ENCODE measurements around the gene BIN2. TPM values are rescaled to one million over a fixed set of nuclear protein-coding genes. Genes with fewer than 3 reads are reported as not detected.

BIN2 gene
- total and polyA plus RNA-seq, 2 donors (not counting 1 experiment from before 2014, with no cell fraction given), result not detected

GRCh38 chr12:51269174-51270066 lies 54.6 kb downstream of the BIN2 start:
- Histone ChIP-seq H3K36me3 (ENCODE audit: control insufficient read depth, insufficient read depth, low read length) (no peaks in the 10 kb centered on the region), H3K27me3 (ENCODE audit: control insufficient read depth, insufficient read depth, low read length) (no peaks in the 10 kb centered on the region), H3K4me1 (ENCODE audit: control insufficient read depth, extremely low read depth, insufficient read depth, low read length) (peaks cover 3% of the 10 kb centered on the region), H3K27ac (ENCODE audit: insufficient read depth, low read length) (peak overlapping the region; percentile 86), H3K79me2 (ENCODE audit: control insufficient read depth, insufficient read depth, low read length) (peaks cover 16% of the 10 kb centered on the region), H3K9ac (ENCODE audit: insufficient read depth, low read length) (peak overlapping the region; percentile 63), H3K4me2 (ENCODE audit: extremely low read depth, insufficient read depth, low read length) (peak overlapping the region; percentile 71), H4K20me1 (ENCODE audit: control insufficient read depth, extremely low read depth, insufficient read depth, low read length) (no peaks in the 10 kb centered on the region), H3K9me3 (ENCODE audit: control insufficient read depth, insufficient read depth, low read depth, low read length) (no peaks in the 10 kb centered on the region), H3K4me3 (replicated peaks in 1 of 4; ENCODE audit: control extremely low read depth in 1 of 4, insufficient read depth in 1 of 4, low read depth in 3 of 4, low read length in 4 of 4) (peak overlapping the region; percentile 63 to 72 (median 66)), H2AFZ (ENCODE audit: low read length) (peak overlapping the region; percentile 42)
- DNase-seq (ENCODE audit: low read depth in 2 of 2), result peak; percentile 39 to 41
- TF ChIP-seq CTCF (conservative IDR thresholded peaks at IDR 0.05 in 1 of 2, IDR thresholded peaks at IDR 0.05 in 1 of 2; ENCODE audit: low read depth in 1 of 2, low read length in 2 of 2), result peak in 1 of 2 donors; percentile 14
- no peak for TF ChIP-seq EZH2 (IDR thresholded peaks at IDR 0.05; ENCODE audit: low read length, missing control alignments)

DNA sequence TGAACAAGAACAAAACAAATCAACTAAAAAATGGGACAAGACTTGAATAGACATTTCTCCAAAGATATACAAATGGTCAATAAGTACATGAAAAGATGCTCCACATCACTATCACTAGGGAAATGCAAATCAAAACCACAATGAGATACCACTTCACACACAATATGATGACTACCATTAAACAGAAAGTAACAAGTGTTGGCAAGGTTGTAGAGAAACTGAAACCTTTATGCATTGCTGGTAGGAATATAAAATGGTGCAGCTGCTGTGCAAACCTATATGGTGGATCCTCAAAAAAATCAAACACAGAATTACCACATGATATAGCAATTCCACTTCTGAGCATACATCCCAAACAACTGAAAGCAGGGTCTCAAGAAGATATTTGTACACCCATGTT lies 59.0 kb downstream of the BIN2 start:
- Histone ChIP-seq H3K9me3 (ENCODE audit: control insufficient read depth, insufficient read depth, low read depth, low read length) (no peaks in the 10 kb centered on the region), H3K4me3 (replicated peaks in 1 of 4; ENCODE audit: control extremely low read depth in 1 of 4, insufficient read depth in 1 of 4, low read depth in 3 of 4, low read length in 4 of 4) (no peak overlapping the region), H3K27me3 (ENCODE audit: control insufficient read depth, insufficient read depth, low read length) (no peaks in the 10 kb centered on the region), H3K4me1 (ENCODE audit: control insufficient read depth, extremely low read depth, insufficient read depth, low read length) (no peaks in the 10 kb centered on the region), H2AFZ (ENCODE audit: low read length) (no peak overlapping the region), H3K4me2 (ENCODE audit: extremely low read depth, insufficient read depth, low read length) (no peak overlapping the region), H3K9ac (ENCODE audit: insufficient read depth, low read length) (no peak overlapping the region), H3K27ac (ENCODE audit: insufficient read depth, low read length) (no peak overlapping the region), H3K79me2 (ENCODE audit: control insufficient read depth, insufficient read depth, low read length) (peaks cover 21% of the 10 kb centered on the region), H4K20me1 (ENCODE audit: control insufficient read depth, extremely low read depth, insufficient read depth, low read length) (no peaks in the 10 kb centered on the region), H3K36me3 (ENCODE audit: control insufficient read depth, insufficient read depth, low read length) (no peaks in the 10 kb centered on the region)
- TF ChIP-seq EZH2 (IDR thresholded peaks at IDR 0.05; ENCODE audit: low read length, missing control alignments), result no peak
- TF ChIP-seq CTCF (conservative IDR thresholded peaks at IDR 0.05 in 1 of 2, IDR thresholded peaks at IDR 0.05 in 1 of 2; ENCODE audit: low read depth in 1 of 2, low read length in 2 of 2), result no peak
- DNase-seq (ENCODE audit: low read depth in 2 of 2), result no peak

DNA sequence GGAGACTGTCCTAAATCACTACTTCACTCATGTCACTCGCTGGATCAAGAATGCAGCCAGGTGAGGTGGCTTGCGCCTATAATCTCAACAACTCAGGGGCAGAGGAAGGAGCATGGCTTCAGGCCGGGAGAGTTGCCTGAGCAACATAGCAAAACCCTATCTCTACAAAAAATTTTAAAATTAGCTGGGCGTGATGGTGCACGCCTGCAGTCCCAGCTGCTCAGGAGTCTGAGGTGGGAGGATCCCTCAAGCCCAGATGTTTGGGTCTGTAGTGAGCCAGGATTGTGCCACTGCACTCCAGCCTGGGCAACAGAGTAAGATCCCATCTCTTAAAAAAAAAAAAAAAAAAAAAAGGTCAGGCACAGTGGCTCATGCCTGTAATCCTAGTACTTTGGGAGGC lies 59.7 kb downstream of the BIN2 start:
- DNase-seq (ENCODE audit: low read depth in 2 of 2), result no peak
- no peaks in the 10 kb centered on the region for H3K27me3 ChIP-seq (ENCODE audit: control insufficient read depth, insufficient read depth, low read length)
- no peak overlapping the region for H3K9ac ChIP-seq (ENCODE audit: insufficient read depth, low read length)
- H2AFZ ChIP-seq (ENCODE audit: low read length), result no peak overlapping the region
- no peak for TF ChIP-seq EZH2 (IDR thresholded peaks at IDR 0.05; ENCODE audit: low read length, missing control alignments)
- no peak for TF ChIP-seq CTCF (conservative IDR thresholded peaks at IDR 0.05 in 1 of 2, IDR thresholded peaks at IDR 0.05 in 1 of 2; ENCODE audit: low read depth in 1 of 2, low read length in 2 of 2)
- no peaks in the 10 kb centered on the region for H4K20me1 ChIP-seq (ENCODE audit: control insufficient read depth, extremely low read depth, insufficient read depth, low read length)
- H3K27ac ChIP-seq (ENCODE audit: insufficient read depth, low read length), result no peak overlapping the region
- H3K4me1 ChIP-seq (ENCODE audit: control insufficient read depth, extremely low read depth, insufficient read depth, low read length), result no peaks in the 10 kb centered on the region
- H3K4me3 ChIP-seq (replicated peaks in 1 of 4; ENCODE audit: control extremely low read depth in 1 of 4, insufficient read depth in 1 of 4, low read depth in 3 of 4, low read length in 4 of 4), result no peak overlapping the region
- H3K36me3 ChIP-seq (ENCODE audit: control insufficient read depth, insufficient read depth, low read length), result no peaks in the 10 kb centered on the region
- peaks cover 18% of the 10 kb centered on the region for H3K79me2 ChIP-seq (ENCODE audit: control insufficient read depth, insufficient read depth, low read length)
- H3K4me2 ChIP-seq (ENCODE audit: extremely low read depth, insufficient read depth, low read length), result no peak overlapping the region
- no peaks in the 10 kb centered on the region for H3K9me3 ChIP-seq (ENCODE audit: control insufficient read depth, insufficient read depth, low read depth, low read length)
